HL-60/S4 treated with retinoic acid at 250 ng/mL for 4 days and 3 days (cell line): ENCODE results near the gene VSTM2B.

Experiments
- in situ Hi-C: fragments of 300-500 bp; cut with MboI; formaldehyde crosslinking; loops from 2 replicates; pipeline ENCODE4 v1.7.0; 2022; ENCODE audit warnings: low sequenced_read_pairs

Gene VSTM2B

DNA sequence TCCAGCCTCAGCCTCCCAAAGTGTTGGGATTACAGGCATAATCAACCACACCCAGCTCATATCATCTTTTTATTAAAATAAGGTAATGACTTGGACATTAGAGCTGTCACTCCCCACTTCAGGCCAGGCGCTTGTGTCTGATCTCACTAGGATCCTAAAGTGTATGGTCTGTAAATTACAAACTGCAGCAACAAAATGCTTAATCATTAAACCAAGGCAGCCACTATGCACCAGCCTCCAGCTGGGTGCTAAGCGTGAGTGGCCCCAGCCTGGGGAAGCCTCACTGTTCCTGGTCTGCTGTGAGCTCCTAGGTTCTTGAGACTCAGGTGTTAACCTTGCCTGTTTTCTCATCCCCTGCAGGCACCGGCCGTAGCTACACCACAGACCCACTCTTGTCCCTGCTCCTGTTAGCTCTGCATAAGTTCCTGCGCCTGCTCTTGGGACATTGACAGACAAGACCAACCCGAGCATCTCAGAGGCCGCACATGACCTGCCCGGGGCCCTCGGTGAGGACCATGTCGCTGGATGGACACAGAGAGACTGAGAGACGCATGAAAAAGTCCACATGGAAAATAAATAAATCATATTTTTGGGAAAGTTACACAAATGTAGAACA lies 37.8 kb downstream of the VSTM2B start:
- in situ Hi-C loops: no loop called here

- in situ Hi-C loops: no loop called here
Observed at GRCh38 chr19:29564574-29565005, 38.8 kb downstream of the VSTM2B start.

DNA sequence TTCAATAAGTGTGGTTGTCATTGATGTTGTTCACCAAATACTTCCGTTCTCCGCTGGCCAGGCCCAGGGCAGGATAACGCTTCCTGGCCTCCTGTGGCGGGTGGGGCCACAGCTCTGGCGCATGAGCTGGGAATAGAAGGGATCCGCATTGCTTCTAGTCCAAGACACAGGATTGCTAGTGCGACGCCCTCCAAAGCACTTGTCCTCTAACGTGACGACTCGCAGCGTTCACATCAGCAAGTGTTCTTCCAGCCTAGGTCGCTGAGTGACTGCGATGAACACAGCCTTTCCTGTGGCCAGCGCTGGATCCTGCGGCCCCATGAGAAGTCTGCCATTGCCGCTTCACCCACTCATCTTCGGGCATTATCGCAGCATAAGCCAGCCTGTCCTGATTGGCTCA lies 39.4 kb downstream of the VSTM2B start:
- in situ Hi-C loops: no loop called here

- in situ Hi-C loops: no loop called here
Observed at GRCh38 chr19:29566496-29567054, 40.8 kb downstream of the VSTM2B start.

DNA sequence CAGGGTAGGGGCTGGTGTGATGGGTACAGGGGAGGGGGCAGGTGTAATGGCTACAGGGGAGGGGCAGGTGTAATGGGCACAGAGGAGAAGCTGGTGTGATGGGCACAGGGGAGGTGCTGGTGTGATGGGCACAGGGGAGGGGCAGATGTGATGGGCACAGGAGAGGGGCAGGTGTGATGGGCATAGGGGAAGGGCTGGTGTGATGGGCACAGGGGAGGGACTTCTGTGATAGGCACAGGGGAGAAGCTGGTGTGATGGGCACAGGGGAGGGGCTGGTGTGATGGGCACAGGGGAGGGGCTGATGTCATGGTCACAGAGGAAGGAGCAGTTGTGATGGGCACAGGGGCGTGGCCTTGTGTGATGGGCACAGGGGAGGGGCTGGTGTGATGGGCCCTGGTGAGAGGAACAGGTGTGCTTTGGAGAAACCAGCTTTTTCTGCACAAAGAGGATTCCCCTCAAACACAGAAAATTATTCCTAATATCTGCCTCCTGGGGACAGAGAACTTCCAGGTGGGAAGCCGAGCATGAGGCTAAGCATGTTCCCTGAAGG lies 41.6 kb downstream of the VSTM2B start:
- in situ Hi-C loops: no loop called here

- in situ Hi-C loops: no loop called here
Observed at GRCh38 chr19:29568036-29569025, 42.5 kb downstream of the VSTM2B start.

DNA sequence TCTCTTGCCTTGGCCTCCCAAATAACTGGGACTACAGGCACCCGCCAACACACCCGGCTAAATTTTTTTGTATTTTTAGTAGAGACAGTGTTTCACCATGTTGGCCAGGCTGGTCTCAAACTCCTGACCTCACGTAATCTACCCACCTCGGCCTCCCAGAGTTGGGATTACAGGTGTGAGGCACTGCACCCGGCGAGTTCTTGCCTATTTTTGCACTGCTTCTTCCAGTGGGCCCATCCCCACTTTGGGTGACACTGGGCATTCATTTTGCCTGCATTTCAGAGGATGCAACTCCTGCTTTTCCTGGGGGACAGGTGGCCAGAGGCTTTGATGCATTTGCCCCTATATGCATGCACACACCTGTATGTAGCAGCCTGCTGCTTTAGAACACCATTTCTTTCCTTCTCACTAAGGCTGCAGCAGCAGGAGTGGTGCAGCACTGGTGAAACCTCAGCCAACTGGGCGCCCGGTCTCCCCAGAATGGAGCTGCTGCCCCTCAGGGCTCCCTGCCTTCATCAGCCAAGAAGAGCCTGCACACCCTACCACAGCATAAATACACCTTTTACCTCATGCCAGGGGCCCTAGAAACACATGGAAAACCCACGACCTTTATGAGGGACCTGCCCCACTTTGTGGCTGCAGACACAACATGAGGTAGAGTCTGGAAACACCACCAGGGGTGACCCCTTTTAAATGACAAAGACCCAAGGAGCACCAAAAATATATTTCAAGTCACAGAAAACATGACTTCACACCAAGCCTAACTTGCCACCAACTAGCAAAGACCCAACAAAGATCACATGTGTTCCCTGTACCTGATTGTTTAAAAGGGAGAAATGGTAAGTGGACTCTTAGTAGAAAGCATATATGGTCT lies 43.5 kb downstream of the VSTM2B start:
- in situ Hi-C loops: no loop called here

GRCh38 chr19:29571181-29571580 lies 45.4 kb downstream of the VSTM2B start:
- in situ Hi-C loops: no loop called here

- in situ Hi-C loops: no loop called here
Observed at GRCh38 chr19:29573486-29573885, 47.7 kb downstream of the VSTM2B start.

DNA sequence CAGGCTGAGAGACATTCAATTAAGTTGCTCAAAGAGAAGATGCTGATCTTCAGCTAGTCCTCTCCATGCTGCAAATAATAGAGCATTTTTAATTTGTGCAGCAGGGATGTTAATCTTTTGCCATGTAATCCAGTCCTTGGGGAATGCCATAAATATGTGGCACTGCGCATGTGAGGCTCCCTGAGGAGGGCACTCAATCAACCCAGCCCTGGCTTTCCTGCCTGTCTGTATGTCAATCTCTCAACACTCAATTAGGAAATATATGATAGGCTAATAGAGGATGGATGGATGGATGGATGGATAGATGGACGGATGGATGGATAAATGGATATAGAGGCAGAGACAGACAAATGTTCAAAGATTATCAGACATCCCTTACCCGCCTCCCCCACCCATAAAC lies 48.7 kb downstream of the VSTM2B start:
- in situ Hi-C loops: no loop called here

DNA sequence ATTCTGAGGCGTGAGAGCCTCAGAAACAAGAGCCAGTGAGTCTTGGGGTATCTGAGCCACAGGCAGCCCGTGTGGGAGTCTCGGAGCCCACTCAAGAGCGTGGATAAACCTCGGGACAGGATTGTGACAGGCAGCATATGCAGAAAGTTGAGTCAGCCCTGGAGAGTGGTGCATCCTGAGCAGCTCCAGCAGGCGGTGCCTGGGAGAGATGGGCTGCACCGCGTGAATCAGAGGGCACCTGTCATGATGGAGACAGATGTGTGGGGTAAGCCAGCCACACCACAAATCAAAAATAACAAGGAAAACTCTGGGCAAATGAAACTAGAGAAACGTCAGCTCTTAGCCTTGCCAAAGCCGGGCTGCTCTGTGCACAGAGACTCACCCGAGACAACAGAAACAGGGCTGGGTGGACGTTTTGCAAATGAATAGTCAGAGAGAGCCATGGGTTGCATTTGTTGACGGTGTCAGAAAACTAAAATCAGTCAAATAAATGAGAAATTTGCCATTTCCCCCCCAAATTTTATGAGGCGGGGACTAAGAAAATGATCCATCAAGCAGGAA lies 50.3 kb downstream of the VSTM2B start:
- in situ Hi-C loops: no loop called here

DNA sequence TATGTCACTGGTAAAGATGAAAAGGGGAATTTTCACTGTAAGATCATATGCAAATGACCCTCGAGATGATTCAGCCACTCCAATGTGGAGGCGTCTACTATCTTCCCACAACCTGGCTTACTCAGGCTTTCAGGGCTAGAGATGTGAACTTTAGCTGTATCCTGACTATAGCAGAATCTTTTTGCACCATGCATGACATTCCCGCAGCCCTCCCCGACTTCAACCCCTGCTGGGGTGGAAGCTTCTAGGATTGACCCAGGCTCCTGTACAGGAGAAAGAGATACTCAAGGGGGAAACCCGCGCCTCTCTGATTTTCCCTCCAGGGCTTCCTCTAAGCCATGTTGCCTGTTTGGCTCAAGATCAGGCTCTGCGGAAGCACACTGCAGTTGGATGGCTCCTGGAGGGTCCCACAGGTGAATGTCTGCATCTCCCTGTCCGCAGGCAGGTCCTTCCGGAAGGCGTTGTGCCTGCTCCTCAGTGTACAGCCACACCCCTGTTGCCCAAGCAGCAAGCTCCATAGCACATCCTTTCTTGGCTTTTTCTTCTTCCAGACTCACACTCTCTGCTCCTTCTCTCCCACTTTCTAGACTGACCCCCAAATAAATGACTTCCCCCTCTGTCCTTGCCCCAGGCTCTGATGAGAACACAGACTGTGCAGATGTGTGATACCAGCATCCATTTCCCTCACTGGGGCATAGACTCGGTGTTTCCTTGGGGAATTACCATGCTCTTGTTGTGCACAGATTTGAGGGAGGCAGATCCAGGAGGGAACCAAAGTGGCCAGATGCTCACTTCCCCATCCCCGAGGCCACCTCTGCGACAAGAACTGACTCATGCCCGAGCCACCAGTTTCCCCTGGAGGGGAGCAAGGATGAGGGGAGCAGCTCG lies 51.2 kb downstream of the VSTM2B start:
- in situ Hi-C loops: no loop called here

DNA sequence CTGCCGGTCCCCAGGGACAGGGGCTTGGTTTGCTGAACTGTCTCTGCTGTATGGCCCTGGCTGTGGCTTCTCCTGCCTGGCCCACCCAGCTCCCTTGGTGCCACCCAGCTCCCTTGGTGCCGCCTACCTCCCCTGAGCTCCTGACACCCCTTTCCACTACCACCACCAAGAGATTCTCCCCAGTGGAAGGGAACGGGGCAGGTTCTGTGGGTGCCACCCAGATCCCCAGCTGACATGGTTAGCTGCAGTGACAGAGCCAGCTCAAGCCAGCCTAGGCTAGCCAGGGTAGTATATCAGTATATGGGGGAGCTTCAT lies 51.8 kb downstream of the VSTM2B start:
- in situ Hi-C loops: no loop called here

GRCh38 chr19:29578349-29578748 lies 52.6 kb downstream of the VSTM2B start:
- in situ Hi-C loops: no loop called here

DNA sequence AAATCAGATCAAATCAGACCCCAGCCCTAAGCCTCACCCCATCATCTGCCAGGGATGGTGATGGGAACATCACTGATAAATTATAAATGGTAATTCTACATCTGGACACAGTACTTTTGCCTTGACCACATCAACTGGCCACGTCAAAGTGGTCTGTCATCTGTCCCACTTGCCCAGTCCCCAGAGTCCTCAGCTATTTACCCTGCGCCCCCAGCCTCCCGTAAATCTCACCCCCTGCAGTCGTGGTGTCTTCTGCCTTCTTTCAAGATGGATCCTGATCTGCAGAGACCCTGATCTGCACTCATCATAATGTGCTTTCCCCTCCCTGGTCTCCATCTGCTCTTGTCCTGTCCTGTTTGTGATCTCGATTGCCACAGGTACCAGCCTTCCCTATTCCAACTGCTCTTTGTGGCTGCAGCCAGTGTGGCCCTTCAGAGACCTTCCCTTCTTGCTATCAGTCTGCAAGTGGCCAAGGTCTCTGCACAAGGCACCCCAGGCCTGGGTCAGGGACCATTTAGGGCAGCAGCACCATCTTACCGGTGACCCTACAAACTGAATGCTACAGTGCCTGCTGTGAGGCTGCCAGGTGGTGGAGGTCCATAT lies 53.6 kb downstream of the VSTM2B start:
- in situ Hi-C loops: no loop called here

GRCh38 chr19:29581398-29581797 lies 55.6 kb downstream of the VSTM2B start:
- in situ Hi-C loops: no loop called here

DNA sequence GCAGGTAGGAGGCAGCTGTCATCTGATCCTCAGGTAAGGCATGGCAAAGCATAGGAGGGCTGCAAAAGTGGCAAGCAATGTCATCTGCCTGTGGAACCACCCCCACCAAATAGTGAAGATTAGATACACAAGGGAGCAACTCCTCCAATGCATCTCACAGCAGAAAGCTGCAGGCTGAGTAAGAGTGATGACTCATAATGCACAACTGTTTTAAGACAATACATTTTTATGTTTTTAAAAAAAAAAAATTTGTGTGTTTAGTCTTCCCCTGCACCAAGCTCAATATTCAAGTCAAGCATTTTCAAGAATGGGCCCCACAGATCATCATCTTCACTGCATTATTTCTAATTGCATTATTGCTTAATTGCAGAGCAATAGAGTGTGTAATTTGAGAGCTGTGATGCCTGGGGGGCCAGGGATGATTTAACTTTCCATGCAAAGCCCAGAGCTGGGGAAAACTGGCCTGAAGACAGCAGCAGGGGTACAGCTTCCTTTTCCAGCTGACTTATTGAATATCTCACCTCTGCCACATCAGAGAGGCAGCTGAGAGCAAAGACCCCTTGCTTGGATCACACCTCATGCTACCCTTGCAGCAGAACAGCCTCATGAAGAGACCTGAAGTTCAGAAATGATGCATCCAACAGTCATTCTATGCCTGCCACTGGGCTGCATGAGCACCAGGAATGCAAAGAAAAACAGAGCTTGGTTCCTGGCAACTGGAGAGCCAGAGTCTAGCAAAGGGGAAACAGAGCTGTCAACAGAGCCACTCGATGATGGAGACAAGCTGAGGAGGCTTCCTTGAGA lies 57.6 kb downstream of the VSTM2B start:
- in situ Hi-C loops: no loop called here

DNA sequence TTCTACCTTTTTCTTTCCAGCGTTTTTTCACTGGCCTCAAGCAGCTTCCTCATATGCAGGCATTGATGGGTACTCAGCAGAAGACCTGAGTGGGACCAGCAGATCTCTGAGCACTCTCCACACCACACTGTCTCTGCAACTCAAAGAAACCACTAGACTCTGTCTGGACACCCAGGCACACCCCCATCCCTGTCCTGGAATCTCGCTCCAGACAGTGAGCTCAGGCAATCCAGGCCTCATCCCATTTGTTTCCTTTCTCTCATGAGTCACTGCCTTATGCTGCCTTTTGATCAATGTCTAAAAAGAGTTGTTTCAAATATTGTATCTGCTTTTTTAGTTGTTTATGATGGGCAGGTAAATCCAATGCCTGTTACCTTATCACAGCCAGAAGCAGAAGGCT lies 60.6 kb downstream of the VSTM2B start:
- in situ Hi-C loops: no loop called here
